Liver (tissue), 9 donors: ENCODE results near the gene EDAR. TPM values are rescaled to one million over a fixed set of nuclear protein-coding genes. Genes with fewer than 3 reads are reported as not detected.

Experiments used
- DNase-seq: peaks from one replicate; pipeline ENCODE4 v3.0.0-alpha.2; 2017; ENCODE audit warnings: low spot score
- H3K27ac ChIP-seq, 2 donors: one replicate each; pipeline ENCODE4 v1.7.0; 2013; ENCODE audit warnings: inconsistent platforms in 2 of 2, low read length in 2 of 2, control low read depth in 1 of 2, low read depth in 1 of 2, mild to moderate bottlenecking in 1 of 2
- H3K27me3 ChIP-seq, 4 donors: one replicate each; pipeline versions ENCODE4 v1.6.1 to v1.7.0; 2013; ENCODE audit warnings: low read length in 3 of 4, inconsistent platforms in 1 of 4, mild to moderate bottlenecking in 1 of 4, moderate library complexity in 1 of 4; ENCODE audit not compliant: control insufficient read depth in 4 of 4, insufficient read depth in 4 of 4
- H3K36me3 ChIP-seq, 4 donors: one replicate each; pipeline versions ENCODE4 v1.6.1 to v1.7.0; 2013; ENCODE audit warnings: low read length in 3 of 4, mild to moderate bottlenecking in 3 of 4, low read depth in 1 of 4, moderate library complexity in 1 of 4; ENCODE audit not compliant: control insufficient read depth in 4 of 4, insufficient read depth in 3 of 4
- H3K4me1 ChIP-seq, 4 donors: one replicate each; pipeline versions ENCODE4 v1.6.1 to v1.7.0; 2013; ENCODE audit warnings: low read length in 3 of 4, mild to moderate bottlenecking in 3 of 4, moderate library complexity in 1 of 4; ENCODE audit not compliant: control insufficient read depth in 4 of 4, insufficient read depth in 4 of 4
- H3K4me3 ChIP-seq, 3 donors: one replicate each; pipeline versions ENCODE4 v1.6.1 to v1.7.0; 2013; ENCODE audit warnings: low read length in 3 of 3, control low read depth in 1 of 3, low read depth in 1 of 3, mild to moderate bottlenecking in 1 of 3
- H3K9ac ChIP-seq, 2 donors: one replicate each; pipeline ENCODE4 v1.7.0; 2013; ENCODE audit warnings: low read length in 2 of 2, mild to moderate bottlenecking in 2 of 2, moderate library complexity in 2 of 2, control low read depth in 1 of 2, low read depth in 1 of 2
- H3K9me3 ChIP-seq, 4 donors: one replicate each; pipeline versions ENCODE4 v1.6.1 to v1.7.0; 2013; ENCODE audit warnings: low read length in 3 of 4; ENCODE audit not compliant: control insufficient read depth in 4 of 4
- EGR1 ChIP-seq, 2 donors: IDR thresholded peaks; 2 replicates each; pipeline ENCODE4 v1.6.1; 2016 to 2018; ENCODE audit warnings: antibody characterized with exemption in 2 of 2, low read depth in 2 of 2
- FOXA1 ChIP-seq: IDR thresholded peaks from 2 replicates; pipeline ENCODE4 v1.6.1; 2016; ENCODE audit warnings: antibody characterized with exemption
- FOXA2 ChIP-seq: IDR thresholded peaks from 2 replicates; pipeline ENCODE4 v1.6.1; 2016; ENCODE audit warnings: antibody characterized with exemption
- GABPA ChIP-seq, 2 donors: IDR thresholded peaks in 1 of 2; conservative IDR thresholded peaks in 1 of 2; 2 replicates each; pipeline ENCODE4 v1.6.1; 2016; ENCODE audit warnings: antibody characterized with exemption in 2 of 2, mild to moderate bottlenecking in 1 of 2, moderate library complexity in 1 of 2
- HNF4A ChIP-seq, 2 donors: conservative IDR thresholded peaks; 2 replicates each; pipeline ENCODE4 v1.6.1; 2016; ENCODE audit warnings: antibody characterized with exemption in 2 of 2, mild to moderate bottlenecking in 2 of 2
- HNF4G ChIP-seq: IDR thresholded peaks from 2 replicates; pipeline ENCODE4 v1.6.1; 2016; ENCODE audit warnings: antibody characterized with exemption
- JUND ChIP-seq, 2 donors: IDR thresholded peaks; 2 replicates each; pipeline ENCODE4 v1.6.1; 2016; ENCODE audit warnings: antibody characterized with exemption in 2 of 2
- MAX ChIP-seq: IDR thresholded peaks from 2 replicates; pipeline ENCODE4 v1.6.1; 2016; ENCODE audit warnings: antibody characterized with exemption
- NR2F2 ChIP-seq: IDR thresholded peaks from 2 replicates; pipeline ENCODE4 v1.6.1; 2016; ENCODE audit warnings: antibody characterized with exemption
- RAD21 ChIP-seq, 2 donors: IDR thresholded peaks; 2 replicates each; pipeline ENCODE4 v1.6.1; 2016; ENCODE audit warnings: antibody characterized with exemption in 2 of 2, mild to moderate bottlenecking in 2 of 2
- REST ChIP-seq: IDR thresholded peaks from 2 replicates; pipeline ENCODE4 v1.6.1; 2016; ENCODE audit warnings: antibody characterized with exemption, mild to moderate bottlenecking
- RXRA ChIP-seq, 2 donors: IDR thresholded peaks; 2 replicates each; pipeline ENCODE4 v1.6.1; 2017 to 2018; ENCODE audit warnings: antibody characterized with exemption in 2 of 2, mild to moderate bottlenecking in 1 of 2
- SP1 ChIP-seq: IDR thresholded peaks from 2 replicates; pipeline ENCODE4 v1.6.1; 2018; ENCODE audit warnings: antibody characterized with exemption, mild to moderate bottlenecking
- TAF1 ChIP-seq: conservative IDR thresholded peaks from 2 replicates; pipeline ENCODE4 v1.6.1; 2016; ENCODE audit warnings: antibody characterized with exemption, mild to moderate bottlenecking
- YY1 ChIP-seq: IDR thresholded peaks from 2 replicates; pipeline ENCODE4 v1.6.1; 2016; ENCODE audit warnings: antibody characterized with exemption, mild to moderate bottlenecking
- ZBTB33 ChIP-seq: IDR thresholded peaks from 2 replicates; pipeline ENCODE4 v1.6.1; 2016; ENCODE audit warnings: antibody characterized with exemption
- WGBS: extraction: QIAGEN DNeasy Blood & Tissue Kit; methylation state at CpG from one replicate; pipeline ENCODE4 v1.1.7; 2013; 5-methylcytosine and 5-hydroxymethylcytosine counted together
- polyA plus RNA-seq, 2 donors: library from polyadenylated mRNA; stranded (reverse) in 1 of 2; unstranded in 1 of 2; fragments of 200-250 nt in 1 of 2; fragments of >200 nt in 1 of 2; fragmentation: Nextera tagmentation in 1 of 2; extraction: Ambion mirVana in 1 of 2; gene quantifications; one replicate each; pipeline versions ENCODE4 v1.2.1 to v1.2.3, GENCODE V29; 2013 to 2015
- total RNA-seq, 2 donors: library from RNA; depleted of rRNA; stranded (reverse); fragments of >200 nt; gene quantifications; one replicate each; pipeline ENCODE4 v1.2.3, GENCODE V29; 2014
- TF ChIP-seq, protein P1 (sequence below): IDR thresholded peaks from 2 replicates; pipeline ENCODE4 v1.6.1; 2016; ENCODE audit warnings: antibody characterized with exemption
- TF ChIP-seq, protein P2 (sequence below): fragments of 150-350 bp; IDR thresholded peaks from 2 replicates; pipeline ENCODE4 v1.5.1; 2017; ENCODE audit warnings: improper control_type of control experiment, low read depth, low read length; ENCODE audit not compliant: missing input control
- donor health status: healthy.
- donor health status: healthy.
- donor health status: healthy.
- donor health status: healthy.
- donor health status: healthy.

The EDAR gene
- total and polyA plus RNA-seq, 4 donors = 0.09 to 0.50 (median 0.10) TPM

DNA sequence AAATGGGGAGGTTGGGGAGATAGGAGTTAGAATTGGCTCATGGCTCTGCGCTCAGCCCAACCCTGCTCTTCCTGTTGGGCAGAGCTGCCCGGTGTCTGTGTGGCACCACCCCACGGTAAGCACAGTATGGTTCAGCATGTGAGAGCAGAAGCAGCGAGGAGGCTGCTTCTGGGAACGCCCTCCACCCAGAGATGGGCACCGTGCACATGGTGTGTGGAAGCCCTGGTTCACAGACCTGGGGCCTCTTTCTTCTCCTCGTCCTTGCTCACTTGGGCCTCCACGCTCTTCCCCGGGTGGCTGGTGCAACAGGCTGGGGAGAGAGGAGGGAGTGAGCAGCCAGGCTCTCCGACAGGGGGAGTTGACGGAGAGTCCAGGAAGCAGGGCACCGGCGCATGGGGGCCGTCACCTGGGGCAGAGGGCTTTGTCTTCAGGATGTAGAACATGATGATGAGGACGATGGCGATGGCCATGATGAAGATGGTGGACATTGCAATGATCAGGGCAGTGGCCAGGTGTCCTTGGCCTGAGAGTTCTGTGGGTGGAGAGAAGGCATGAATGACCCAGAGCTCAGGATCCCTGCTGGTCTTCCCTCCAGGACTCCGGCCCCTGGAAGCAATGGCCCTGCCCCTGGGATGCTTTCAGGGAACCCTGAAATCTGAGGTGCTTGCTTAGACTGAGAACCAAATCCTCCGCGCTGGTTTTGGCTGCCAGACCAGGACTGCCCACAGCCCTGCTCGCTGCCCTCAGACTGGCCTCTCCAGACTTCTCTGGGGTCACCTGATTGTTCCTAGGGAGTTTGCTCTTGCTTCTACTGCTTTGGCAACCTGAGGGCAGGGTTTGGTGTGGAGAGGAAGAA lies 78.3 kb downstream of the EDAR start (continued):
- TF ChIP-seq ZBTB33 (no peak), RAD21 (IDR thresholded peaks at IDR 0.05) (no peak), RXRA (IDR thresholded peaks at IDR 0.05) (no peak), JUND (IDR thresholded peaks at IDR 0.05) (no peak), HNF4A (conservative IDR thresholded peaks at IDR 0.05) (no peak), YY1 (no peak), SP1 (no peak), EGR1 (IDR thresholded peaks at IDR 0.05; ENCODE audit: low read depth in 2 of 2) (no peak)

DNA sequence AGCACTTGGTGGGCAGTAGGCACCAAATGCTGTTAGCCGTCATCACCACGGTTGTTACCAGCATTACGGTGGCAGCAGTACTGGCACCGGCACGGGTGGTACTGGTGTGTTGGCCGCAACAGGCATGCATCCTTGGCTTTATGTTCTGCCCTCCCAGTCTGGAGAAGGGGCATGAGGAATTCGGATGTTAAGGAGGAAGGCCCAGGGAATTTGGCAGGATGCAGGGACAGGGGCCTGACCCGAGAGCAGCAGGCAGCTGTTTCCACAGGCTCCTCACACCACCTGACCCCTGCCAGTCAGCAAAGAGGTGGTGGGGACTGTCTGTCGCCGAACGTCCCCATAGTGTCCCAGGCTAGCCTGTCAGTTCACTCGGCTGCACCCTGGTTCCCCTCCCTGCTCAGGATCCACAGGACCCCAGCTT lies 79.0 kb downstream of the EDAR start:
- Histone ChIP-seq H3K36me3 (no peaks in the 10 kb centered on the region), H3K27me3 (no peaks in the 10 kb centered on the region), H3K9ac (no peak overlapping the region), H3K4me3 (no peak overlapping the region), H3K27ac (no peak overlapping the region), H3K9me3 (no peaks in the 10 kb centered on the region), H3K4me1 (peaks cover 0 to 21% (median 17%) of the 10 kb centered on the region in 4 donors)
- TF ChIP-seq FOXA1 (no peak), EGR1 (IDR thresholded peaks at IDR 0.05; ENCODE audit: low read depth in 2 of 2) (no peak), RXRA (IDR thresholded peaks at IDR 0.05) (no peak), REST (no peak), RAD21 (IDR thresholded peaks at IDR 0.05) (no peak), GABPA (IDR thresholded peaks at IDR 0.05 in 1 of 2, conservative IDR thresholded peaks at IDR 0.05 in 1 of 2) (no peak), SP1 (no peak), YY1 (no peak), ZBTB33 (no peak), NR2F2 (no peak), HNF4A (conservative IDR thresholded peaks at IDR 0.05) (no peak), TAF1 (no peak), FOXA2 (no peak), MAX (no peak), JUND (IDR thresholded peaks at IDR 0.05) (no peak), HNF4G (no peak)
- TF ChIP-seq, protein P1, sequence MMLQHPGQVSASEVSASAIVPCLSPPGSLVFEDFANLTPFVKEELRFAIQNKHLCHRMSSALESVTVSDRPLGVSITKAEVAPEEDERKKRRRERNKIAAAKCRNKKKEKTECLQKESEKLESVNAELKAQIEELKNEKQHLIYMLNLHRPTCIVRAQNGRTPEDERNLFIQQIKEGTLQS = no peak
- TF ChIP-seq, protein P2, sequence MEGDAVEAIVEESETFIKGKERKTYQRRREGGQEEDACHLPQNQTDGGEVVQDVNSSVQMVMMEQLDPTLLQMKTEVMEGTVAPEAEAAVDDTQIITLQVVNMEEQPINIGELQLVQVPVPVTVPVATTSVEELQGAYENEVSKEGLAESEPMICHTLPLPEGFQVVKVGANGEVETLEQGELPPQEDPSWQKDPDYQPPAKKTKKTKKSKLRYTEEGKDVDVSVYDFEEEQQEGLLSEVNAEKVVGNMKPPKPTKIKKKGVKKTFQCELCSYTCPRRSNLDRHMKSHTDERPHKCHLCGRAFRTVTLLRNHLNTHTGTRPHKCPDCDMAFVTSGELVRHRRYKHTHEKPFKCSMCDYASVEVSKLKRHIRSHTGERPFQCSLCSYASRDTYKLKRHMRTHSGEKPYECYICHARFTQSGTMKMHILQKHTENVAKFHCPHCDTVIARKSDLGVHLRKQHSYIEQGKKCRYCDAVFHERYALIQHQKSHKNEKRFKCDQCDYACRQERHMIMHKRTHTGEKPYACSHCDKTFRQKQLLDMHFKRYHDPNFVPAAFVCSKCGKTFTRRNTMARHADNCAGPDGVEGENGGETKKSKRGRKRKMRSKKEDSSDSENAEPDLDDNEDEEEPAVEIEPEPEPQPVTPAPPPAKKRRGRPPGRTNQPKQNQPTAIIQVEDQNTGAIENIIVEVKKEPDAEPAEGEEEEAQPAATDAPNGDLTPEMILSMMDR = no peak
- 95% methylated on average over 12 of the region's 12 CpGs for WGBS
- no peak for DNase-seq
